HepG2 (cell line): ENCODE results near the gene SLC36A3. TPM values are rescaled to one million over a fixed set of nuclear protein-coding genes. Genes with fewer than 3 reads are reported as not detected.
A peak's percentile ranks its signal among the peaks of the same experiment; 100 is the strongest.

Source experiments
- ATAC-seq: fragments of 200-7000 bp; cut with Tn5 transposase; 3 replicates; pipeline ENCODE4 v1.9.1; 2020; ENCODE audit warnings: mild to moderate bottlenecking, moderate library complexity
- BruUV-seq: library from RNA; stranded (reverse); fragments of 400-500 nt; replicated peaks from 2 replicates; lab custom pipeline; 2021; lab: Mats Ljungman, UMichigan
- CTCF ChIA-PET: fragments of 300-600 bp; formaldehyde crosslinking; extraction: SDS; loops from one replicate; lab custom pipeline; 2021; ENCODE audit warnings: low total read pairs, inconsistent platforms, low intra/inter-chr PET ratio; lab: Yijun Ruan, JAX
- POLR2A ChIA-PET: fragments of 350-600 bp; sonication (Branson Sonifier 250); formaldehyde crosslinking; loops from one replicate; lab custom pipeline; 2020; ENCODE audit warnings: antibody characterized with exemption, inconsistent platforms; lab: Yijun Ruan, JAX
- DNase-seq: peaks from one replicate; pipeline ENCODE4 v3.0.0-alpha.2; 2015; ENCODE audit warnings: low spot score
- FAIRE-seq: peaks from 3 replicates; lab custom pipeline; 2011; peaks lifted over from hg19 to GRCh38; lab: Jason Lieb, UNC
- H2AFZ ChIP-seq: one replicate; pipeline ENCODE4 v1.6.1; 2011; ENCODE audit warnings: low read length, inconsistent platforms
- H3K27ac ChIP-seq: fragments of 300-600 bp; 3 replicates; pipeline ENCODE4 v1.8.0; 2011; ENCODE audit warnings: mixed run types, mild to moderate bottlenecking, mixed read lengths, low read length, inconsistent platforms; ENCODE audit not compliant: insufficient read depth; ENCODE audit errors: extremely low read length
- H3K27me3 ChIP-seq, 2 experiments: fragments of 200-600 bp in 1 of 2; 2 replicates in 1 of 2; 3 replicates in 1 of 2; pipeline versions ENCODE4 v1.6.0 to v1.8.0; 2011; ENCODE audit warnings: low read length in 2 of 2, mild to moderate bottlenecking in 2 of 2, moderate library complexity in 2 of 2, inconsistent platforms in 1 of 2; ENCODE audit not compliant: insufficient read depth in 2 of 2, control insufficient read depth in 1 of 2
- H3K36me3 ChIP-seq, 2 experiments: fragments of 200-600 bp in 1 of 2; replicated peaks in 1 of 2; 2 replicates in 1 of 2; 3 replicates in 1 of 2; pipeline versions ENCODE4 v1.5.1 to v1.8.0; 2011; ENCODE audit warnings: low read length in 2 of 2, inconsistent platforms in 1 of 2; ENCODE audit not compliant: insufficient read depth in 2 of 2, control insufficient read depth in 1 of 2
- H3K4me1 ChIP-seq: 2 replicates; pipeline ENCODE4 v1.5.1; 2012; ENCODE audit warnings: low read length, inconsistent platforms; ENCODE audit not compliant: insufficient read depth
- H3K4me2 ChIP-seq: 2 replicates; pipeline ENCODE4 v1.6.0; 2011; ENCODE audit warnings: low read depth, low read length, inconsistent platforms
- H3K4me3 ChIP-seq, 3 experiments: fragments of 200-600 bp in 1 of 3; sonication (generic), shearing (Covaris generic) in 1 of 3; replicated peaks in 1 of 3; 2 replicates each; pipeline ENCODE4 v1.5.1; 2011 to 2016; ENCODE audit warnings: low read length in 3 of 3, inconsistent platforms in 2 of 3, low read depth in 2 of 3, mild to moderate bottlenecking in 2 of 3, control low read depth in 1 of 3, mixed read lengths in 1 of 3; ENCODE audit not compliant: insufficient read depth in 1 of 3
- H3K79me2 ChIP-seq: one replicate; pipeline ENCODE4 v1.6.1; 2011; ENCODE audit warnings: low read length, inconsistent platforms; ENCODE audit not compliant: insufficient read depth
- H3K9ac ChIP-seq: 2 replicates; pipeline ENCODE4 v1.6.0; 2011; ENCODE audit warnings: mild to moderate bottlenecking, low read depth, low read length, inconsistent platforms; ENCODE audit not compliant: insufficient read depth
- H3K9me3 ChIP-seq: 2 replicates; pipeline ENCODE4 v1.5.1; 2012; ENCODE audit warnings: mild to moderate bottlenecking, low read length
- H4K20me1 ChIP-seq: 2 replicates; pipeline ENCODE4 v1.6.0; 2011; ENCODE audit warnings: inconsistent platforms, mild to moderate bottlenecking, low read length, moderate library complexity; ENCODE audit not compliant: insufficient read depth
- CTCF ChIP-seq: sonication (generic); formaldehyde crosslinking; IDR thresholded peaks from 2 replicates; pipeline ENCODE4 v1.5.0; 2020; ENCODE audit warnings: mild to moderate bottlenecking, missing genetic modification reagents, moderate library complexity
- FOSL2 ChIP-seq: sonication (generic); formaldehyde crosslinking; IDR thresholded peaks from 2 replicates; pipeline ENCODE4 v1.4.0; 2020; ENCODE audit warnings: missing genetic modification reagents
- FOXK2 ChIP-seq: fragments of 450-650 bp; IDR thresholded peaks from 2 replicates; pipeline ENCODE4 v1.6.1; 2016
- PAWR ChIP-seq: sonication (generic); formaldehyde crosslinking; IDR thresholded peaks from 2 replicates; pipeline ENCODE4 v1.4.0; 2020; ENCODE audit warnings: missing genetic modification reagents, mild to moderate bottlenecking, borderline replicate concordance
- SAP130 ChIP-seq: IDR thresholded peaks from 2 replicates; pipeline ENCODE4 v1.6.1; 2016; ENCODE audit warnings: low read depth
- SMC3 ChIP-seq: IDR thresholded peaks from 2 replicates; pipeline ENCODE4 v1.6.1; 2011; ENCODE audit warnings: low read length, improper control_type of control experiment
- SNAPC5 ChIP-seq: sonication (generic); formaldehyde crosslinking; IDR thresholded peaks from 2 replicates; pipeline ENCODE4 v1.8.1; 2023; ENCODE audit warnings: mild to moderate bottlenecking, missing genetic modification reagents, borderline replicate concordance
- TCF12 ChIP-seq, 2 experiments: fragments of 450-650 bp in 1 of 2; sonication (generic) in 1 of 2; formaldehyde crosslinking in 1 of 2; IDR thresholded peaks; 2 replicates each; pipeline versions ENCODE4 v1.6.1 to v1.8.0; 2017 to 2022; ENCODE audit warnings: antibody characterized with exemption in 1 of 2, mild to moderate bottlenecking in 1 of 2, missing genetic modification reagents in 1 of 2, moderate library complexity in 1 of 2
- TFAP4 ChIP-seq: sonication (generic); IDR thresholded peaks from 2 replicates; pipeline ENCODE4 v1.6.1; 2016; ENCODE audit warnings: low read depth, borderline replicate concordance
- ZBTB39 ChIP-seq: sonication (generic); formaldehyde crosslinking; IDR thresholded peaks from 2 replicates; pipeline ENCODE4 v1.5.0; 2020; ENCODE audit warnings: missing genetic modification reagents
- ZNF3 ChIP-seq: IDR thresholded peaks from 2 replicates; pipeline ENCODE4 v1.7.0; 2017; ENCODE audit warnings: inconsistent platforms
- ZNF383 ChIP-seq: sonication (generic); formaldehyde crosslinking; IDR thresholded peaks from 2 replicates; pipeline ENCODE4 v1.4.0; 2020; ENCODE audit warnings: missing genetic modification reagents, mild to moderate bottlenecking, borderline replicate concordance
- ZNF615 ChIP-seq: sonication (generic); formaldehyde crosslinking; IDR thresholded peaks from 2 replicates; pipeline ENCODE4 v1.5.0; 2020; ENCODE audit warnings: mild to moderate bottlenecking, missing genetic modification reagents, borderline replicate concordance
- WGBS: methylation state at CpG from one replicate; pipeline ENCODE4 v1.1.6; 2017; ENCODE audit warnings: low lambda C conversion rate; 5-methylcytosine and 5-hydroxymethylcytosine counted together
- in situ Hi-C: cut with HindIII; loops from 2 replicates; pipeline ENCODE4 v1.10.0; 2017; ENCODE audit warnings: low pct_unique_long_range_greater_than_20kb; ENCODE audit not compliant: extremely low pct_ligation_motif_present
- intact Hi-C: fragments of 100-400 bp; cut with micrococcal nuclease; formaldehyde crosslinking; loops from one replicate; pipeline ENCODE4 v1.10.0; 2022; ENCODE audit not compliant: unreplicated experiment
- polyA plus RNA-seq, 8 experiments: library from polyadenylated mRNA; depleted of rRNA in 3 of 8; stranded (reverse) in 7 of 8; unstranded in 1 of 8; fragments of >200 nt; fragmentation: Illumina TruSeq in 4 of 8; extraction: Trizol in 4 of 8; gene quantifications; 2 replicates each; pipeline versions ENCODE4 v1.2.1 to v1.2.3, GENCODE V29; 2011 to 2016; ENCODE audit warnings: low read depth in 4 of 8, missing spikeins in 1 of 8, mixed read lengths in 1 of 8; ENCODE audit not compliant: insufficient read depth in 1 of 8
- total RNA-seq, 5 experiments: library from RNA; depleted of rRNA; stranded (reverse); fragments of >200 nt; fragmentation: Illumina TruSeq; extraction: Trizol; gene quantifications; 2 replicates each; pipeline ENCODE4 v1.2.3, GENCODE V29; 2016; ENCODE audit warnings: low read depth in 1 of 5

Gene SLC36A3
- total and polyA plus RNA-seq, 2 of the 13 experiments (the other 11 are each of a cell fraction or from before 2014, with no cell fraction given) = not detected

- no TSS peak for BruUV-seq
- no peak overlapping the region for H3K4me2 ChIP-seq
- FAIRE-seq (no peak), DNase-seq (peak; percentile 6), ATAC-seq (peak; percentile 72)
- H3K27me3 ChIP-seq = peaks cover 0 to 4% of the 10 kb centered on the region in 2 experiments; a peak in 1 of 5 replicates
- H3K4me1 ChIP-seq = no peaks in the 10 kb centered on the region
- TF ChIP-seq SAP130 (CRISPR knock-in tag) (0 out of 2 replicates have a peak, but pooled peaks have one; percentile 18), SMC3 (peak; percentile 13; the same call in 1 of the 2 replicates), SNAPC5 (CRISPR knock-in tag) (no peak), TCF12 (IDR thresholded peaks at IDR 0.05) (no peak), TCF12 (CRISPR knock-in tag; IDR thresholded peaks at IDR 0.05) (no peak), FOSL2 (CRISPR knock-in tag) (peak; percentile 52), FOXK2 (no peak), PAWR (no peak), CTCF (peak; percentile 38; the same call in 1 of the 2 replicates), ZNF383 (CRISPR knock-in tag) (no peak), ZNF3 (no peak), TFAP4 (peak; percentile 68), ZBTB39 (CRISPR knock-in tag) (no peak), ZNF615 (CRISPR knock-in tag) (no peak)
- H2AFZ ChIP-seq = no peak overlapping the region
- in situ Hi-C loops (no loop called here), intact Hi-C loops (no loop called here)
- POLR2A ChIA-PET = interaction anchor here (1.0 kb wide), 1 partner anchor 35 kb away, joined by 4 read pairs; the partner anchor contains the start of gene GM2A
- WGBS = 20% methylated on average over 2 of the region's 2 CpGs
- no peak overlapping the region for H3K9ac ChIP-seq
- no peak overlapping the region for H3K4me3 ChIP-seq
- H4K20me1 ChIP-seq = no peaks in the 10 kb centered on the region
- CTCF ChIA-PET = interaction anchor here (1.1 kb wide), 1 partner anchor 28 kb away, joined by 3 read pairs; no protein-coding TSS in a partner anchor
- H3K27ac ChIP-seq = no peak overlapping the region
- H3K79me2 ChIP-seq = no peaks in the 10 kb centered on the region
- no peaks in the 10 kb centered on the region for H3K9me3 ChIP-seq
- no peaks in the 10 kb centered on the region for H3K36me3 ChIP-seq
Measured at GRCh38 chr5:151288180-151288579, 15.4 kb downstream of the SLC36A3 start.
